ENCODE data around the gene GABBR2. TPM values are rescaled to one million over a fixed set of nuclear protein-coding genes. Genes with fewer than 3 reads are reported as not detected.
"Not testable (repeated sequence)": the region's sequence is repeated elsewhere in the genome, so short reads cannot be mapped to it uniquely, and the experiment has no call there.

Gene GABBR2
- total RNA-seq, 1 donor from 2014 or later = 0.74 TPM

GRCh38 chr9:98280574-98280973 is 428.2 kb downstream of the GABBR2 start:
- Mint-ChIP-seq H3K27me3 (ENCODE audit: low read depth) (peaks cover 31% of the 10 kb centered on the region), H3K36me3 (no peaks in the 10 kb centered on the region), H3K9me3 (no peaks in the 10 kb centered on the region), H3K4me1 (peaks cover 4% of the 10 kb centered on the region), H3K4me3 (no peak overlapping the region), H3K27ac (no peak overlapping the region)
- TF ChIP-seq, protein P1, sequence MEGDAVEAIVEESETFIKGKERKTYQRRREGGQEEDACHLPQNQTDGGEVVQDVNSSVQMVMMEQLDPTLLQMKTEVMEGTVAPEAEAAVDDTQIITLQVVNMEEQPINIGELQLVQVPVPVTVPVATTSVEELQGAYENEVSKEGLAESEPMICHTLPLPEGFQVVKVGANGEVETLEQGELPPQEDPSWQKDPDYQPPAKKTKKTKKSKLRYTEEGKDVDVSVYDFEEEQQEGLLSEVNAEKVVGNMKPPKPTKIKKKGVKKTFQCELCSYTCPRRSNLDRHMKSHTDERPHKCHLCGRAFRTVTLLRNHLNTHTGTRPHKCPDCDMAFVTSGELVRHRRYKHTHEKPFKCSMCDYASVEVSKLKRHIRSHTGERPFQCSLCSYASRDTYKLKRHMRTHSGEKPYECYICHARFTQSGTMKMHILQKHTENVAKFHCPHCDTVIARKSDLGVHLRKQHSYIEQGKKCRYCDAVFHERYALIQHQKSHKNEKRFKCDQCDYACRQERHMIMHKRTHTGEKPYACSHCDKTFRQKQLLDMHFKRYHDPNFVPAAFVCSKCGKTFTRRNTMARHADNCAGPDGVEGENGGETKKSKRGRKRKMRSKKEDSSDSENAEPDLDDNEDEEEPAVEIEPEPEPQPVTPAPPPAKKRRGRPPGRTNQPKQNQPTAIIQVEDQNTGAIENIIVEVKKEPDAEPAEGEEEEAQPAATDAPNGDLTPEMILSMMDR (IDR thresholded peaks at IDR 0.05; ENCODE audit: unreplicated experiment) = no peak
- no peak for DNase-seq (ENCODE audit: low spot score in 2 of 2, unreplicated experiment in 2 of 2)

DNA sequence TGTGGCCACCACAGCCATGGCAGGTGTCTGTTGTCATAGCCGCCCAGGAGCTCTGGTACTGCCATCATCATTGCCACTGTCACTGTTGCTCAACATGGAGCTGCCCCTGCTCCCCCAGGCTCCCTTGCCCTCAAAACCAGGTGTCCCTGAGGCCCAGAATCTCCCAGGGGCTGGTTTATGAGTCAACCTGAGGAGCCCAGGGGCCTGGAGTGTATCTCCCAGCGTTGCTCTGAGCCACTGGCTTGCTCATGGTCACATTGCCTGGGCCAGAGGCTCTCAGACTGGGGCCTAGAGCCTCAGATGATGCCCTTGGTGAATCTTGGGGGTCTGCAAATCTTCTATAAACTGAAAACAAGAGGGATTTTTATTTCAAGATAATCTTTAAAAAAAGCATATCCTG is 428.6 kb downstream of the GABBR2 start:
- Mint-ChIP-seq H3K27me3 (ENCODE audit: low read depth) (peaks cover 31% of the 10 kb centered on the region), H3K4me1 (peaks cover 4% of the 10 kb centered on the region), H3K9me3 (no peaks in the 10 kb centered on the region), H3K4me3 (no peak overlapping the region), H3K27ac (no peak overlapping the region), H3K36me3 (no peaks in the 10 kb centered on the region)
- DNase-seq (ENCODE audit: low spot score in 2 of 2, unreplicated experiment in 2 of 2) = no peak
- TF ChIP-seq, protein P1 (IDR thresholded peaks at IDR 0.05; ENCODE audit: unreplicated experiment) = no peak

DNA sequence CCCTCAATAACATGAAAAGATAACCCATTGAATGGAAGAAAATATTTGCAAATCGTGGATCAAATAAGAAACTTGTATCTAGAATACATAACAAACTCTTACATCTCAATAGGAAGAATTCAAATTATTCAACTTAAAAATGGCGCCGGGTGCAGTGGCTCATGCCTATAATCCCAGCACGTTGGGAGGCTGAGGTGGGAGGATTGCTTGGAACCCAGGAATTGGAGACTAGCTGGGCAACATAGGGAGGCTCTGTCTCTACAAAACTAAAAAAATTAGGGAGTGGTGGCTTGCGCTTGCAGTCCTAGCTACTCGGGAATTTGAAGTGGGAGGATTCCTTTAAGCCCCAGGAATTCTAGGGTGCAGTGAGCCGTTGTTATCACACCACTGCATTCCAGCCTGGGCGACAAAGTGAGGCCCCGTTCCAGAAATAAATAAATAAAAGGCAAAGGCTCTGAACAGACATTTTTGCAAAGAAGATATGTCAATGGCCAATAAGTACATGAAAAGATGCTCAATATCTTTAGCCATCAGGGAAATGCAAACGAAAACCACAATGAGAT is 431.7 kb downstream of the GABBR2 start:
- H3K9me3 Mint-ChIP-seq = no peaks in the 10 kb centered on the region
- H3K4me3 Mint-ChIP-seq = no peak overlapping the region
- H3K36me3 Mint-ChIP-seq = no peaks in the 10 kb centered on the region
- DNase-seq (ENCODE audit: low spot score in 2 of 2, unreplicated experiment in 2 of 2) = no peak
- TF ChIP-seq, protein P1 (IDR thresholded peaks at IDR 0.05; ENCODE audit: unreplicated experiment) = no peak
- H3K27ac Mint-ChIP-seq = no peak overlapping the region
- H3K4me1 Mint-ChIP-seq = peaks cover 4% of the 10 kb centered on the region
- H3K27me3 Mint-ChIP-seq (ENCODE audit: low read depth) = peaks cover 28% of the 10 kb centered on the region

- Mint-ChIP-seq H3K27me3 (ENCODE audit: low read depth) (peaks cover 18% of the 10 kb centered on the region), H3K36me3 (no peaks in the 10 kb centered on the region), H3K4me1 (no peaks in the 10 kb centered on the region), H3K27ac (no peak overlapping the region), H3K4me3 (no peak overlapping the region), H3K9me3 (no peaks in the 10 kb centered on the region)
- TF ChIP-seq, protein P1 (IDR thresholded peaks at IDR 0.05; ENCODE audit: unreplicated experiment) = no peak
- DNase-seq (ENCODE audit: low spot score in 2 of 2, unreplicated experiment in 2 of 2) = no peak
These were observed 433.6 kb downstream of the GABBR2 start for GRCh38 chr9:98275159-98275558.

DNA sequence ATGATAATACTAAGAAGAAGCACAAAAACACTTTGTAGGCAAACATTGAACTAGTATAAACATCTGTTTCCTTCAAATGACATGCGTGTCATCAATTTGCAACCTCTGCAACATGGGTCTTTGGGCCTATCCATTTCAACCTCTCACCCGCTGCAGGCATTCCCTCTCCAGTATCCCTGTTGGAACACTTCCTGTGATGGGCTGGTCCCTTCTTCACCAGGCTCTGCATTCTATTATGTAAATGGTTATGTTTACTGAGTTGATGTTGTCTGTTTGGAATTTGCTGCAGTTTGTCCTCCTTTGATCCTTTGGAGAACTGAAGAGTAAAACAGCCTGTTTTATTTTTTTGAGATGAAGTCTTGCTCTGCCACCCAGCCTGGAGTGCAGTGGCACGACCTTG is 436.7 kb downstream of the GABBR2 start:
- Mint-ChIP-seq H3K27me3 (ENCODE audit: low read depth) (peaks cover 6% of the 10 kb centered on the region), H3K9me3 (no peaks in the 10 kb centered on the region), H3K36me3 (no peaks in the 10 kb centered on the region), H3K4me3 (no peak overlapping the region), H3K4me1 (no peaks in the 10 kb centered on the region), H3K27ac (no peak overlapping the region)
- no peak for DNase-seq (ENCODE audit: low spot score in 2 of 2, unreplicated experiment in 2 of 2)
- TF ChIP-seq, protein P1 (IDR thresholded peaks at IDR 0.05; ENCODE audit: unreplicated experiment) = no peak

- no peaks in the 10 kb centered on the region for H3K9me3 Mint-ChIP-seq
- no peak overlapping the region for H3K27ac Mint-ChIP-seq
- no peak for DNase-seq (ENCODE audit: low spot score in 2 of 2, unreplicated experiment in 2 of 2)
- TF ChIP-seq, protein P1 (IDR thresholded peaks at IDR 0.05; ENCODE audit: unreplicated experiment) = no peak
- peaks cover 5% of the 10 kb centered on the region for H3K27me3 Mint-ChIP-seq (ENCODE audit: low read depth)
- H3K4me1 Mint-ChIP-seq = no peaks in the 10 kb centered on the region
- H3K36me3 Mint-ChIP-seq = no peaks in the 10 kb centered on the region
- no peak overlapping the region for H3K4me3 Mint-ChIP-seq
These were observed 437.3 kb downstream of the GABBR2 start for GRCh38 chr9:98271479-98271878.

DNA sequence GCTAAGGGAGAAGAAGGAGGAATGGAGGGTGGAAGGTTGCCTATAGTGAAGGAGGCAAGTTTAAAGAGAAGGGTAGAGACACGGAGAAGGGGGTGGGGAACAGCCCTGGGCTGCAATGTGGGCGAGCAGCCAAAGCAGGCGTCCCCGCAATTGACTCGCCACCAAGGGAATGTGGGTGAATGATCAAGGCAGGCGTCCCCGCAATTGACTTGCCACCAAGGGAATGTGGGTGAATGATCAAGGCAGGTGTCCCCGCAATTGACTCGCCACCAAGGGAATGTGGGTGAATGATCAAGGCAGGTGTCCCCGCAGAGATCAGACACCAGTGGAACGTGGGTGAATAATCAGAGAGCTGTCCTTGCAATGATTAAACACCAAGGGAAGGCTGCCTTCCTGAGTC is 438.5 kb downstream of the GABBR2 start:
- not testable (repeated sequence) for H3K27me3 Mint-ChIP-seq (ENCODE audit: low read depth); H3K4me1 Mint-ChIP-seq; H3K27ac Mint-ChIP-seq; H3K9me3 Mint-ChIP-seq; DNase-seq (ENCODE audit: low spot score in 2 of 2, unreplicated experiment in 2 of 2); H3K36me3 Mint-ChIP-seq; H3K4me3 Mint-ChIP-seq

DNA sequence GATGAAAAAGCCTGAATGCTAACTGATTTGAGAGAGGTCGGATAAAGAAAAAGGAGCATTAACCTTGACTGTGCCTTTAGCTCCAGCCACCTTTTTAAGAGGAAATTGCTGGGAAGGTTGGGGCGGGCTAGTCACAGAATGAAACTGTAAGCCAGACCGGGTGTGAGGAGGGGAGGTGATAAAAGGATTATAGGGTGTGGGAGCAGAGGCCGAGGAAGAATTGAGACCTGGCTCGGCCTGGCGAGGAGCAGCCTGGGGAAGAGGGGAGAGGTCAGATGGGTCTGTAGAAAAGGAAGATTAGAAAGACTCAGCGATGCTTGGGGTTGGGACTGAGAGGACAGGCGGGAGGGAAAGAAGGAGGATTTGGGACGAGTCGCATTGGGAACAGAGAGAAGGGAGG is 439.1 kb downstream of the GABBR2 start:
- H3K27ac Mint-ChIP-seq; DNase-seq (ENCODE audit: low spot score in 2 of 2, unreplicated experiment in 2 of 2); H3K36me3 Mint-ChIP-seq; H3K9me3 Mint-ChIP-seq; H3K4me1 Mint-ChIP-seq; H3K4me3 Mint-ChIP-seq; H3K27me3 Mint-ChIP-seq (ENCODE audit: low read depth): not testable (repeated sequence)

Data from mesothelial cell of epicardium (in vitro differentiated cells).